Measurements from ENCODE around the gene FAM78A.
"Not testable (repeated sequence)": the region's sequence is repeated elsewhere in the genome, so short reads cannot be mapped to it uniquely, and the experiment has no call there.

The FAM78A gene

GRCh38 chr9:131282688-131283422 is 6.5 kb upstream of the FAM78A start:
- no peak for FAIRE-seq
- no peak for DNase-seq (ENCODE audit: insufficient read length, low spot score)

- FAIRE-seq, result no peak
- DNase-seq (ENCODE audit: insufficient read length, low spot score), result no peak
Observed at GRCh38 chr9:131282175-131282574, 5.9 kb upstream of the FAM78A start.

- no peak for DNase-seq (ENCODE audit: insufficient read length, low spot score)
- FAIRE-seq, result no peak
Observed at GRCh38 chr9:131281119-131281965, 5.0 kb upstream of the FAM78A start.

- FAIRE-seq, result no peak
- no peak for DNase-seq (ENCODE audit: insufficient read length, low spot score)
Observed at GRCh38 chr9:131280660-131281059, 4.3 kb upstream of the FAM78A start.

GRCh38 chr9:131279863-131280570 is 3.7 kb upstream of the FAM78A start:
- FAIRE-seq, result no peak
- DNase-seq (ENCODE audit: insufficient read length, low spot score), result no peak

- FAIRE-seq (no peak), DNase-seq (ENCODE audit: insufficient read length, low spot score) (no peak)
Observed at GRCh38 chr9:131279196-131279862, 3.0 kb upstream of the FAM78A start.

- no peak for DNase-seq (ENCODE audit: insufficient read length, low spot score)
- no peak for FAIRE-seq
Observed at GRCh38 chr9:131278702-131279111, 2.4 kb upstream of the FAM78A start.

GRCh38 chr9:131277910-131278701 is 1.8 kb upstream of the FAM78A start:
- FAIRE-seq, result peak; percentile 91
- peak; percentile 97 for DNase-seq (ENCODE audit: insufficient read length, low spot score)

GRCh38 chr9:131277287-131277909 is 1.1 kb upstream of the FAM78A start:
- DNase-seq (ENCODE audit: insufficient read length, low spot score) (no peak), FAIRE-seq (no peak)

GRCh38 chr9:131276891-131277286 is 579 bp upstream of the FAM78A start:
- FAIRE-seq, result no peak
- no peak for DNase-seq (ENCODE audit: insufficient read length, low spot score)

GRCh38 chr9:131275332-131276093 is 797 bp downstream of the FAM78A start:
- DNase-seq (ENCODE audit: insufficient read length, low spot score) (no peak), FAIRE-seq (peak; percentile 93)

- FAIRE-seq, result peak; percentile 75
- no peak for DNase-seq (ENCODE audit: insufficient read length, low spot score)
Observed at GRCh38 chr9:131274674-131275331, 1.5 kb downstream of the FAM78A start.

GRCh38 chr9:131273856-131274673 is 2.2 kb downstream of the FAM78A start:
- no peak for DNase-seq (ENCODE audit: insufficient read length, low spot score)
- peak; percentile 78 for FAIRE-seq

GRCh38 chr9:131273146-131273855 is 3.0 kb downstream of the FAM78A start:
- FAIRE-seq (peak; percentile 79), DNase-seq (ENCODE audit: insufficient read length, low spot score) (no peak)

GRCh38 chr9:131272212-131272611 is 4.1 kb downstream of the FAM78A start:
- DNase-seq (ENCODE audit: insufficient read length, low spot score) (no peak), FAIRE-seq (peak; percentile 14)

- FAIRE-seq (no peak), DNase-seq (ENCODE audit: insufficient read length, low spot score) (no peak)
Observed at GRCh38 chr9:131271506-131271931, 4.8 kb downstream of the FAM78A start.

GRCh38 chr9:131271016-131271273 is 5.4 kb downstream of the FAM78A start:
- FAIRE-seq, result not testable (repeated sequence)

More at GRCh38 chr9:131271016-131271273, 5.4 kb downstream of the FAM78A start:
- not testable (repeated sequence) for DNase-seq (ENCODE audit: insufficient read length, low spot score)
